DND-41 (cell line): ENCODE measurements around the gene SYNGR1.

Source experiments
- CTCF ChIP-seq: IDR thresholded peaks from 2 replicates; pipeline ENCODE4 v1.5.1; 2012; ENCODE audit warnings: borderline replicate concordance, low read length, moderate library complexity, mild to moderate bottlenecking; ENCODE audit not compliant: poor library complexity, severe bottlenecking; ENCODE audit errors: extremely low read depth
- EZH2 ChIP-seq: IDR thresholded peaks from 3 replicates; pipeline ENCODE4 v1.6.1; 2012; ENCODE audit warnings: borderline replicate concordance, low read depth, mild to moderate bottlenecking, moderate library complexity, low read length, inconsistent platforms; ENCODE audit not compliant: severe bottlenecking

- no peak for TF ChIP-seq CTCF
- no peak for TF ChIP-seq EZH2
These were observed 70.1 kb downstream of the SYNGR1 start for GRCh38 chr22:39419911-39420310.
